IMR-90 (cell line): ENCODE measurements around the gene ZNF763. TPM values are rescaled to one million over a fixed set of nuclear protein-coding genes. Genes with fewer than 3 reads are reported as not detected.

Source experiments
- ATAC-seq: fragments of 200-7000 bp; cut with Tn5 transposase; 2 replicates; pipeline ENCODE4 v1.9.1; 2020; ENCODE audit warnings: low read depth, mild to moderate bottlenecking, moderate library complexity
- BruUV-seq: library from RNA; stranded (reverse); fragments of 400-500 nt; replicated peaks from 2 replicates; lab custom pipeline; 2021; lab: Mats Ljungman, UMichigan
- CTCF ChIA-PET: fragments of 300-600 bp; formaldehyde crosslinking; extraction: SDS; loops from one replicate; lab custom pipeline; 2021; ENCODE audit warnings: antibody characterized with exemption; lab: Yijun Ruan, JAX
- POLR2A ChIA-PET: fragments of 300-600 bp; sonication (Branson Sonifier 250); formaldehyde crosslinking; loops from one replicate; lab custom pipeline; 2022; ENCODE audit warnings: antibody characterized with exemption; ENCODE audit not compliant: unreplicated experiment; lab: Charles Lee
- DNase-seq: peaks from one replicate; pipeline ENCODE4 v3.0.0; 2013
- H2AFZ ChIP-seq: replicated peaks from 2 replicates; pipeline ENCODE3; 2013; ENCODE audit warnings: low read length, mild to moderate bottlenecking; ENCODE audit not compliant: poor library complexity
- H2AK5ac ChIP-seq: 2 replicates; pipeline ENCODE4 v1.6.1; 2013; ENCODE audit warnings: low read depth, low read length, inconsistent platforms
- H2AK9ac ChIP-seq: replicated peaks from 2 replicates; pipeline ENCODE3; 2013; ENCODE audit warnings: mild to moderate bottlenecking, low read depth, low read length, moderate library complexity; ENCODE audit not compliant: poor library complexity
- H2BK120ac ChIP-seq: 2 replicates; pipeline ENCODE4 v1.6.1; 2013; ENCODE audit warnings: low read depth, low read length, inconsistent platforms
- H2BK15ac ChIP-seq: 3 replicates; pipeline ENCODE4 v1.6.1; 2013; ENCODE audit warnings: low read depth, low read length, inconsistent platforms
- H2BK20ac ChIP-seq: 2 replicates; pipeline ENCODE4 v1.6.1; 2013; ENCODE audit warnings: low read depth, mild to moderate bottlenecking, inconsistent platforms, low read length, moderate library complexity
- H2BK5ac ChIP-seq: 2 replicates; pipeline ENCODE4 v1.6.1; 2013; ENCODE audit warnings: mild to moderate bottlenecking, low read depth, low read length, inconsistent platforms; ENCODE audit not compliant: poor library complexity, severe bottlenecking
- H3K14ac ChIP-seq: replicated peaks from 2 replicates; pipeline ENCODE4 v1.6.1; 2013; ENCODE audit warnings: low read depth, low read length, inconsistent platforms
- H3K18ac ChIP-seq: 2 replicates; pipeline ENCODE4 v1.6.1; 2013; ENCODE audit warnings: low read depth, low read length, control low read depth
- H3K23ac ChIP-seq: 2 replicates; pipeline ENCODE4 v1.6.1; 2013; ENCODE audit warnings: low read depth, low read length, inconsistent platforms
- H3K27ac ChIP-seq: 2 replicates; pipeline ENCODE4 v1.5.1; 2013; ENCODE audit warnings: mild to moderate bottlenecking, control low read depth, low read length; ENCODE audit not compliant: insufficient read depth
- H3K27me3 ChIP-seq: 2 replicates; pipeline ENCODE4 v1.6.1; 2013; ENCODE audit warnings: low read length; ENCODE audit not compliant: control insufficient read depth, insufficient read depth
- H3K36me3 ChIP-seq: 2 replicates; pipeline ENCODE4 v1.6.1; 2013; ENCODE audit warnings: low read length, mixed read lengths; ENCODE audit not compliant: control insufficient read depth, insufficient read depth
- H3K4ac ChIP-seq: 2 replicates; pipeline ENCODE4 v1.6.1; 2013; ENCODE audit warnings: low read depth, low read length, inconsistent platforms
- H3K4me1 ChIP-seq: 2 replicates; pipeline ENCODE4 v1.6.1; 2013; ENCODE audit warnings: low read length, mixed read lengths; ENCODE audit not compliant: control insufficient read depth, insufficient read depth
- H3K4me2 ChIP-seq: 2 replicates; pipeline ENCODE4 v1.6.1; 2013; ENCODE audit warnings: low read depth, mild to moderate bottlenecking, control low read depth, low read length, moderate library complexity
- H3K4me3 ChIP-seq: 2 replicates; pipeline ENCODE4 v1.5.1; 2013; ENCODE audit warnings: low read depth, mild to moderate bottlenecking, control low read depth, low read length, moderate library complexity; ENCODE audit not compliant: insufficient read depth
- H3K56ac ChIP-seq: 2 replicates; pipeline ENCODE4 v1.6.1; 2013; ENCODE audit warnings: low read length, inconsistent platforms; ENCODE audit not compliant: insufficient read depth; ENCODE audit errors: extremely low read depth
- H3K79me1 ChIP-seq, 2 experiments: 2 replicates each; pipeline ENCODE4 v1.6.1; 2013; ENCODE audit warnings: low read length in 2 of 2, inconsistent platforms in 1 of 2, low read depth in 1 of 2
- H3K9ac ChIP-seq: 2 replicates; pipeline ENCODE4 v1.6.1; 2013; ENCODE audit warnings: low read depth, low read length, control low read depth
- H3K9me1 ChIP-seq: 2 replicates; pipeline ENCODE4 v1.6.1; 2013; ENCODE audit warnings: low read length, inconsistent platforms; ENCODE audit not compliant: insufficient read depth
- H3K9me3 ChIP-seq: 2 replicates; pipeline ENCODE4 v1.6.1; 2013; ENCODE audit warnings: low read length; ENCODE audit not compliant: control insufficient read depth, insufficient read depth
- H4K20me1 ChIP-seq: 2 replicates; pipeline ENCODE4 v1.6.1; 2013; ENCODE audit warnings: low read length, inconsistent platforms; ENCODE audit not compliant: insufficient read depth
- H4K5ac ChIP-seq: 2 replicates; pipeline ENCODE4 v1.6.1; 2013; ENCODE audit warnings: mild to moderate bottlenecking, low read depth, low read length, control low read depth
- H4K8ac ChIP-seq, 2 experiments: 2 replicates each; pipeline ENCODE4 v1.6.1; 2013; ENCODE audit warnings: low read depth in 2 of 2, low read length in 2 of 2, control low read depth in 1 of 2, inconsistent platforms in 1 of 2
- H4K91ac ChIP-seq: 2 replicates; pipeline ENCODE4 v1.6.1; 2013; ENCODE audit warnings: low read depth, low read length, inconsistent platforms; ENCODE audit not compliant: insufficient read depth
- BHLHE40 ChIP-seq: fragments of 150-350 bp; IDR thresholded peaks from 2 replicates; pipeline ENCODE4 v1.6.1; 2016; ENCODE audit warnings: mild to moderate bottlenecking, low read depth, low read length
- CEBPB ChIP-seq: IDR thresholded peaks from 2 replicates; pipeline ENCODE4 v1.6.1; 2012; ENCODE audit warnings: low read depth, low read length, improper control_type of control experiment
- CHD1 ChIP-seq: IDR thresholded peaks from 2 replicates; pipeline ENCODE4 v1.6.1; 2012; ENCODE audit warnings: low read depth, low read length, improper control_type of control experiment
- CTCF ChIP-seq: conservative IDR thresholded peaks from 2 replicates; pipeline ENCODE4 v1.5.1; 2012; ENCODE audit warnings: mild to moderate bottlenecking, low read depth, low read length, improper control_type of control experiment
- ELK1 ChIP-seq: fragments of 150-350 bp; IDR thresholded peaks from 2 replicates; pipeline ENCODE4 v1.6.1; 2016; ENCODE audit warnings: low read depth, mild to moderate bottlenecking, low read length, moderate library complexity, borderline replicate concordance
- FOS ChIP-seq: fragments of 150-350 bp; IDR thresholded peaks from 2 replicates; pipeline ENCODE4 v1.6.1; 2016; ENCODE audit warnings: low read depth, low read length
- MAFK ChIP-seq: IDR thresholded peaks from 2 replicates; pipeline ENCODE4 v1.6.1; 2012; ENCODE audit warnings: low read depth, low read length, improper control_type of control experiment
- MXI1 ChIP-seq: IDR thresholded peaks from 2 replicates; pipeline ENCODE4 v1.6.1; 2012; ENCODE audit warnings: low read depth, mild to moderate bottlenecking, low read length, moderate library complexity, borderline replicate concordance
- NFE2L2 ChIP-seq: fragments of 150-350 bp; IDR thresholded peaks from 2 replicates; pipeline ENCODE4 v1.6.1; 2016; ENCODE audit warnings: low read depth, mild to moderate bottlenecking, low read length
- POLR2A ChIP-seq: IDR thresholded peaks from 2 replicates; pipeline ENCODE4 v1.6.1; 2012; ENCODE audit warnings: mild to moderate bottlenecking, low read depth, low read length
- RAD21 ChIP-seq: IDR thresholded peaks from 2 replicates; pipeline ENCODE4 v1.6.1; 2012; ENCODE audit warnings: low read length, improper control_type of control experiment
- RCOR1 ChIP-seq: IDR thresholded peaks from 2 replicates; pipeline ENCODE4 v1.6.1; 2012; ENCODE audit warnings: mild to moderate bottlenecking, low read length, improper control_type of control experiment; ENCODE audit not compliant: insufficient replicate concordance
- RFX5 ChIP-seq: IDR thresholded peaks from 2 replicates; pipeline ENCODE4 v1.8.0; 2012; ENCODE audit warnings: low read depth, mild to moderate bottlenecking, low read length, moderate library complexity
- SMC3 ChIP-seq: fragments of 150-350 bp; IDR thresholded peaks from 2 replicates; pipeline ENCODE4 v1.6.1; 2016; ENCODE audit warnings: low read depth, mild to moderate bottlenecking, antibody characterized with exemption, low read length, moderate library complexity
- USF2 ChIP-seq: fragments of 150-350 bp; IDR thresholded peaks from 2 replicates; pipeline ENCODE4 v1.6.1; 2017; ENCODE audit warnings: mild to moderate bottlenecking, antibody characterized with exemption, low read length, low read depth
- WGBS, 2 experiments: methylation state at CpG; one replicate each; pipeline versions ENCODE4 v1.1.5 to v1.1.7; 2013; ENCODE audit warnings: missing lambda C conversion rate in 2 of 2; ENCODE audit not compliant: insufficient read length in 1 of 2; ENCODE audit errors: extremely low coverage in 2 of 2; 5-methylcytosine and 5-hydroxymethylcytosine counted together
- dilution Hi-C: fragments of 300-500 bp; cut with HindIII; formaldehyde crosslinking; loops from one replicate; pipeline ENCODE4 v1.14.3; 2018; ENCODE audit warnings: low sequenced_read_pairs; ENCODE audit not compliant: unreplicated experiment
- in situ Hi-C: fragments of 300-500 bp; cut with MboI; formaldehyde crosslinking; loops from 3 replicates; pipeline ENCODE4 v1.14.3; 2019; ENCODE audit warnings: low sequenced_read_pairs, inconsistent platforms, mixed read lengths
- intact Hi-C: fragments of 100-400 bp; cut with micrococcal nuclease; formaldehyde crosslinking; loops from 2 replicates; pipeline ENCODE4 v1.10.0; 2022
- polyA plus RNA-seq, 3 experiments: library from polyadenylated mRNA; depleted of rRNA; stranded (reverse); fragments of >200 nt; gene quantifications; 2 replicates each; pipeline ENCODE4 v1.2.3, GENCODE V29; 2012; ENCODE audit warnings: low replicate concordance in 1 of 3
- total RNA-seq: library from RNA; depleted of rRNA; stranded (reverse); fragments of >200 nt; gene quantifications from 2 replicates; pipeline ENCODE4 v1.2.3, GENCODE V29; 2012

ZNF763 gene
- total and polyA plus RNA-seq, 2 of the 4 experiments (the other 2 are of a cell fraction): 0.90 to 0.94 TPM

GRCh38 chr19:11950312-11950711 is 14.5 kb upstream of the ZNF763 start:
- BruUV-seq: no TSS peak
- H3K27me3 ChIP-seq: no peaks in the 10 kb centered on the region
- H2AK9ac ChIP-seq: no peak overlapping the region
- H3K9ac ChIP-seq: no peak overlapping the region
- H2AK5ac ChIP-seq: no peak overlapping the region
- no peak overlapping the region for H3K18ac ChIP-seq
- H3K27ac ChIP-seq: no peak overlapping the region
- H2AFZ ChIP-seq: no peak overlapping the region
- DNase-seq (no peak), ATAC-seq (no peak)
- no peaks in the 10 kb centered on the region for H4K20me1 ChIP-seq
- ChIA-PET POLR2A (no interaction called here), CTCF (no interaction called here)
- H3K4me1 ChIP-seq: no peaks in the 10 kb centered on the region
- H3K23ac ChIP-seq: no peak overlapping the region
- no peak overlapping the region for H3K4me3 ChIP-seq
- WGBS, 2 experiments: no CpG with 5 or more reads among the region's 5 CpGs
- H4K5ac ChIP-seq: no peak overlapping the region
- no peak overlapping the region for H3K4me2 ChIP-seq
- H2BK5ac ChIP-seq: no peak overlapping the region
- no peak overlapping the region for H2BK120ac ChIP-seq
- H3K79me1 ChIP-seq: peaks cover 5 to 8% of the 10 kb centered on the region in 2 experiments; a peak in 3 of 4 replicates
- H3K4ac ChIP-seq: no peak overlapping the region
- H3K56ac ChIP-seq: no peak overlapping the region
- H3K36me3 ChIP-seq: peaks cover 48% of the 10 kb centered on the region
- H4K91ac ChIP-seq: no peak overlapping the region
- dilution Hi-C loops: no loop called here
- peaks cover 83% of the 10 kb centered on the region for H3K9me3 ChIP-seq
- intact Hi-C loops: no loop called here
- no peak overlapping the region for H2BK20ac ChIP-seq
- TF ChIP-seq BHLHE40 (no peak), RAD21 (no peak), MAFK (no peak), CEBPB (no peak), POLR2A (no peak), CTCF (no peak), MXI1 (no peak), USF2 (no peak), ELK1 (no peak), NFE2L2 (no peak), FOS (no peak), SMC3 (no peak), RCOR1 (no peak), CHD1 (no peak), RFX5 (no peak)
- no peaks in the 10 kb centered on the region for H3K9me1 ChIP-seq
- H4K8ac ChIP-seq: no peak overlapping the region
- no peak overlapping the region for H3K14ac ChIP-seq
- in situ Hi-C loops: no loop called here
- H2BK15ac ChIP-seq: no peak overlapping the region
